GM20431 (cell line): Measurements from ENCODE around the gene FAM135A.
"Not testable (repeated sequence)": the region's sequence is repeated elsewhere in the genome, so short reads cannot be mapped to it uniquely, and the experiment has no call there.

Experiments used
- in situ Hi-C: fragments of 300-500 bp; cut with MseI, MboI; formaldehyde crosslinking; loops from one replicate; pipeline ENCODE4 v1.15.0; 2020; ENCODE audit warnings: low sequenced_read_pairs; ENCODE audit not compliant: unreplicated experiment

Gene FAM135A

GRCh38 chr6:70447343-70448070 is 34.2 kb downstream of the FAM135A start:
- in situ Hi-C loops, result not testable (repeated sequence)

GRCh38 chr6:70453899-70454298 is 40.6 kb downstream of the FAM135A start:
- in situ Hi-C loops, result not testable (repeated sequence)

DNA sequence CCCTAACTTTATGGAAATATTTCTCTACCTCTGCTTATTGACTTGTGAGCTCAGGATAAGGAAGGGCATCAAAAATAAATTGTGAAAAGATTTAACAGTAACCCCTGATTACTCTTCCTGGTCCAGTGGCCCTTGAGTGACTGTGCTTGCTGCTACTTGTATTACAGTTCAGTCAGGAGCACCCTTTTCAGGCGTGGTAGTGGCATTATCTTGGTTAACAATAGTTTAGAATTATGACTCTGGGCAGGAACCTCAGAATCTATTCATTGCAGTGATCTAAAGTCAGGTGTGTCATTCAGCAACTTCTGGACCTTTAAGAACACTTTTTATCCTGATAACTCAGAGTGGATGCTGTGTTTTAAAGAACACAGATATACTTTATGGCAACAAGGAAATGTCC is 43.4 kb downstream of the FAM135A start:
- in situ Hi-C loops, result no loop called here

DNA sequence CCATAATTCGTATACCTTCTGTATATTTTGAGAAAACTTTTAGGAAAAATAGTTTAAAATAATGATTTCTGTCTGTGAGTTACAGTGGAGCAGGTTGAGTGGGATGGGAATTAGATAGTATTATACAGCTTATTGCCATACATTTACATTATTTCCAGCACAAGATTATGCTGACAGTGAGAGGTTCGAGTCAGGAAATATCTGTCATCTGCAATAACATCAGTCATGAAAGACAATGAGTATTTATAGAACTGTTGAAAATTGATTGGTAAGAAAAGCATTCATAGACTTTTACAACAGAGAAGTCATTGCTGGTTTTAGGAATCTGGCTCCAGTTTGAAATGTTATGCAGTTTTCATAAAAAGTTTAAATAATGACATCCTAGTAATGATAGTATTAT is 45.9 kb downstream of the FAM135A start:
- in situ Hi-C loops, result no loop called here

DNA sequence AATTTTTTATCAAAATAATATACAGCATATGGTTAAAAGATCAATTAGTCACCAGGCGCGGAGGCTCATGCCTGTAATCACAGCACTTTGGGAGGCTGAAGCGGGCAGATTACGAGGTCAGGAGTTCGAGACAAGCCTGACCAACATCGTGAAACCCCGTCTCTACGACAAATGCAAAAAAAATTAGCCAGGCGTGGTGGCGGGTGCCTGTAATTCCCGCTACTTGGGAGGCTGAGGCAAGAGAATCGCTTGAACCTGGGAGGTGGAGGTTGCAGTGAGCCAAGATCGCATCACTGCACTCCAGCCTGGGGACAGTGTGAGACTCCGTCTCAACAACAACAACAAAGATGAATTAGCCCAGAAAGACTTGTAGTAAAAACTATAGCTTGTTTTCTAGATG is 46.4 kb downstream of the FAM135A start:
- in situ Hi-C loops, result not testable (repeated sequence)

- in situ Hi-C loops, result no loop called here
These were observed 56.7 kb downstream of the FAM135A start for GRCh38 chr6:70470016-70470415.

GRCh38 chr6:70470510-70470909 is 57.2 kb downstream of the FAM135A start:
- in situ Hi-C loops, result not testable (repeated sequence)

DNA sequence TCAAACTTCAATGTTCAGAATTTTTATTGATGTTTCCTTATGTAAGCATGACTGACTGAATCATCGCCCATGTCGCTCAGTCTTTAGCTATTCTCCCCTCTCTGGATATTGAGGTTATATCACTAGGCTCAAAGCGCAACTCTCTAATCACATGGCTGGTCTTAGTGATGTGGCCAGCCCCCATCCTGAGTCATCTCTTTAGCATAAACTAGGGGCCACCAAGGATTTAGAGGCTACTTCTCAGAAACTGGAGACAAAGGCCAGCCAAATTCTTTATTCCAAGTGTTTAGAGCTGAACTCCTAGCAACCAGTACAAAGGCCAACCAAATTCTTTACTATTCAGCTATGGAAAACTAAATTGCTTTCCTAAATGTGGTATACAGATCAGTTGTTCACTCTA is 61.4 kb downstream of the FAM135A start:
- in situ Hi-C loops, result no loop called here

DNA sequence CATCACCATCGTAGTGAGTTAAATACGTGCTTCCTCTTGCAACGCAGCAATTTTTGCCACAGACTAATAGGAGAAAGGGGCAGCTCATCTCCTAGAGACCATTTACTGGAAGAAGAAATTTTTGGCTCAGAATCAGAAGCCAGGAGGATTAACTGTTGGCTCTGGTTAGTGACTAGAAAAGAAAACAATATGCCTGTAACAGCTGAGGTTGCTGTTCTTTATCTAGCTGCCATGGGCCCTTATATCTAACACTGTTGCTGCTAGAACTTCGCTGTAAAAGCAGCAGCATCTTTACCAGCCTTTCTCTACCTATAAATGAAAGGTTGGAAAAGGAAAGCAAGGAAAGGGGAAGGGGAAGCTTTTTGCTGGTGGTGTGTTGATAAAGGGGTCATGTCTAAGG is 65.9 kb downstream of the FAM135A start:
- in situ Hi-C loops, result no loop called here

DNA sequence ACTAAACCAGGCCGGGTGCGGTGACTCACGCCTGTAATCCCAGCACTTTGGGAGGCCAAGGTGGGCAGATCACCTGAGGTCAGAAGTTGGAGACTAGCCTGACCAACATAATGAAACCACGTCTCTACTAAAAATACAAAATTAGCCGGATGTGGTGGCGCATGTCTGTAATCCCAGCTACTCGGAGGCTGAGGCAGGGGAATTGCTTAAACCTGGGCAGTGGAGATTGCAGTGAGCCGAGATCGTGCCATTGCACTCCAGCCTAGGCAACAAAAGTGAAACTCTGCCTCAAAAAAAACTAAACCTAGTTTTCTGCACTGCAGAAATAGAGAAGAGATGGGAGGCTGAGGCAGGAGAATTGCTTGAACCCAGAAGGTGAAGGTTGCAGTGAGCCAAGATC is 73.3 kb downstream of the FAM135A start:
- in situ Hi-C loops, result not testable (repeated sequence)

GRCh38 chr6:70489364-70489763 is 76.1 kb downstream of the FAM135A start:
- in situ Hi-C loops, result no loop called here

DNA sequence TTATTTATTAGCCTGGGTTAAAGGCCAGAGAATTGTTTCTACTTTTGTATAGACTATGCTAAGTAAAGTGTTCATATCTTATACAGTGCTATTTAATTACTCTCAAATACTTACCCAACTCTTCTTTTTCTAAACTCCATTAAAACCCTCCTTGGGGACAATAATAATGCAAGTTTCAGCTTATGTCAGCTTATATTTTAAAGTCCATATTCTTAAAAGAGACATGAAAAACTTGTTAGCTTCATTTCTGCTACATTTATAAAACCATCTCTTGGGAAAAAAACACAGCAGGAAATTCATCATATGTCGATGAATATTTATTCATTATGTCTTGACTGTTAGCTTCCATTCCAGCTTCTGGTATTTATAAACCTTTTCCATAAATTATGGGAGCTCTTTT is 81.5 kb downstream of the FAM135A start:
- in situ Hi-C loops, result no loop called here

- in situ Hi-C loops, result not testable (repeated sequence)
These were observed 82.5 kb downstream of the FAM135A start for GRCh38 chr6:70495790-70496189.

DNA sequence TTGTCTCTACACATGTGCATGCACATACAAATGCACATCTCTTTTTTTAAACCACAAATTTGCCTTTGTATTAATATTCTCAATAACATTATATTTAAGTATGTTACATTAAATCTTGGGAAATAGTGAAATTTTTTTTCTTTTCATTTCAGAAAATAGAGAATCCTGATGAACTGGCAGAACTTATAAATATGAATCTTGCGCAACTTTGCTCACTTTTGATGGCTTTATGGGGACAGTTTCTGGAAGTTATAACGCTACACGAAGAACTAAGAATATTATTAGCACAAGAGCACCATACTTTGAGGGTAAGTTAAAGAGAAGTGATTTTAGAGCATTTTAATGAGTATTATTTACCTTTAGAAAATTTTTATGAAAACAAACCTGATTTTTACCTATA is 89.2 kb downstream of the FAM135A start:
- in situ Hi-C loops, result no loop called here

- in situ Hi-C loops, result no loop called here
These were observed 90.6 kb downstream of the FAM135A start for GRCh38 chr6:70503813-70504465.

- in situ Hi-C loops, result no loop called here
These were observed 93.0 kb downstream of the FAM135A start for GRCh38 chr6:70506321-70506720.

DNA sequence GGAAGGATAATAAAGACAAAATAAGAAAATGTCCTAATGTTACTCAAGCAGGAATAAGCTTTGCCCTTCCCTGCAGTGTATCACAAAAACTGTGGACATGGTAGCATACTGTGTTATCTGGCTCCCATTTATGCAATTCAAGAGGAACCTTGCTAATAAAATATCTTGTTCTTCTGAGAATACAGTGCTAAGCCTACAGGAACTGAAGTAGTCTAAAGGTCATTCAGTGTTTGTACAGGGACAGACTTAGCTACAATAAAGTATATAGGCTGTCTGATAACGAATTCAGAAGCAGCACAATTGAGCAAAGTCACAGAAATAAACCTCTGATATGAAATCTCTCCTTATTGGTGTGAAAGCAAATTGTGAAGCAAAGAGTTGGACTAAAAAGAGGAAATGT is 93.9 kb downstream of the FAM135A start:
- in situ Hi-C loops, result no loop called here

DNA sequence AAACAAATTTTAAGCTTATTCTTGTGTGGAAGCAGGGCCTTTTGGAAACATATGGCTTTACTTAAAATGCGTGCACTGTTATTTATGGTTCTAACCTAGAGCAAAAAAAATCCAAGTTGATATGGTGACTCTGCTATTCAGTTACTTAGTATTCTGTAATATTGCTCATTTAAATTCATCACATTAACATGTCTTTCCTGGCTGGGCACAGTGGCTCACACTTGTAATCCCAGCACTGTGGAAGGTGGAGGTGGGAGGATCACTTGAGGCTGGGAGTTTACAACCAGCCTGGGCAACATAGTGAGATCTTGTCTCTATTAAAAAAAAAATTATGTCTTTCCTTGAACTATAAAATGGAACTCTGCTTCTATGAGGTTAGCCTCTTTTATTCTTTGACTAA is 95.6 kb downstream of the FAM135A start:
- in situ Hi-C loops, result no loop called here

DNA sequence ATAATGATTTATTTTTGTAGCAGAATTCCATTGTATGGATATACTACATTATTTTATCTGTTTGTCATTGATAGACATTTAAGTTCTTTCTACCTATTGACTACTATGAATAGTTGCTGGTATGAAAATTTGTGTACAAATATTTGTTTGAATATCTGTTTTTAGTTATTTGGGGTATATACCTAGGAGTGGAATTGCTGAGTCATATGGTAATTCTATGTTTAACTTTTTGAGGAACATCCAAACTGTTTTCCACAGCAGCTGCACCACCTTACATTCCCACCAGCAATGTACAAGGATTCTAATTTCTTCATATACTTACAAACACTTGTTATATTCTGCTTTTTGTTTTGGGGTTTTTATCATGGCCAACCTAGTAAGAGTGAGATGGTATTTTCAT is 97.3 kb downstream of the FAM135A start:
- in situ Hi-C loops, result no loop called here

GRCh38 chr6:70518723-70519122 is 105.4 kb downstream of the FAM135A start:
- in situ Hi-C loops, result no loop called here

DNA sequence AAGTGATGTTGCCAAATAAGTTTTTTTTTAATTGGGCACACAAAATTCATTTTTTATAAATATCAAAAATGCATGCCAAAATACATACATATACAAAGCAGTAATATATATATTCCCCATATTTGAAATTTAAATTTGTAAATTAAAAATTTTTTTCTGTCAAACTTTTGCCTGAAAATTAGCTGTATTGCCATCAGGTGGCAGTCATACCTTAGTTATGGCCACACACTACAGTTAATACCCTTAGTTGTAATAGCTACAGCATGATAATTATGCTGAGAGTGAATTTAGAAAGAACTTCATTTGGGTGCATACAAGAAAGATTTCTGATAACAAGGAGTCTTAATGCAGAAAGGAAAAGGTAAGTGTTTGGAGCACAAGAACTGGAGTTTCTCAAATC is 107.3 kb downstream of the FAM135A start:
- in situ Hi-C loops, result no loop called here

- in situ Hi-C loops, result no loop called here
These were observed 111.5 kb downstream of the FAM135A start for GRCh38 chr6:70524721-70525286.
